Stimulated activated CD4-positive, alpha-beta T cell treated with anti-CD3 and anti-CD28 coated beads, Interleukin-15, amount 100 ng/mL, for 24 hours (primary cell): ENCODE results near the gene PACSIN3.
"Not testable (repeated sequence)": the region's sequence is repeated elsewhere in the genome, so short reads cannot be mapped to it uniquely, and the experiment has no call there.

Experiments used
- DNase-seq: peaks from one replicate; pipeline ENCODE4 v3.0.0-alpha.2; 2020

The PACSIN3 gene

DNA sequence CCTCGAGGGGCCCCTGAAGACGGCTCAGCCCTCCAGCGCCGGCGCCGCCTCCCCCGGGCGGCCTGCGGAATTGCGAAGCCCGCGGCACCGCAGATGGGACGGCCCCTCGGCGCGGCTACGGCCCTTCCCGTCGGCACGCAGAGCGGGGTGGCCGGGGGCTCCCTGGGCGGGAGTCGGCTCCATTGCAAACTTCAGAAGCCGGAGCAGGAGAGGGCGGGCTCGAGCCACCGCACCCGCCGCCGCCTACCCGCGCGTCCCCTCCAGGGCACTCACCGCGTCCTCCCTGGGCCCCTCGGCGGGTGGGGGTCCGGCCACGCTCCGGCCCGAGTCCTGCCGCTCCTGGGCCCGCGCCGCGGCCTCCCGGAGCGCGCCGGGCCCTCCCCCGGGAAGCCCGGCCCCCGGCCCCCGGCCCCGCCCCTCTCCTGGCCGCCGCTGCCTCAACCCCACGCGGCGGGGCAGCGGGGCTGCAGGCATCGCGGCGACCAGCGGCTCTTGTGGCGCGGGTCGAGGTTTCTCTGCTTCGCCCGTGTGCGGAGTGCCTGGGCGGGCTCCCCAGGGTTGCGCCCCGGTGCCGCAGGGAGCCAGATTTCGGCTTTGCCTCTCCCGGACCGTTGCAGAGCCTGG, at the start of gene PACSIN3:
TSS of gene PACSIN3 (minus strand) at position 359 of the 624 bp plus-strand sequence. CDS start 3,707 bp downstream, outside the sequence.
- DNase-seq = peak; percentile 72

- no peak for DNase-seq
Measured at GRCh38 chr11:47235163-47235562, 48.9 kb upstream of the PACSIN3 start.

DNA sequence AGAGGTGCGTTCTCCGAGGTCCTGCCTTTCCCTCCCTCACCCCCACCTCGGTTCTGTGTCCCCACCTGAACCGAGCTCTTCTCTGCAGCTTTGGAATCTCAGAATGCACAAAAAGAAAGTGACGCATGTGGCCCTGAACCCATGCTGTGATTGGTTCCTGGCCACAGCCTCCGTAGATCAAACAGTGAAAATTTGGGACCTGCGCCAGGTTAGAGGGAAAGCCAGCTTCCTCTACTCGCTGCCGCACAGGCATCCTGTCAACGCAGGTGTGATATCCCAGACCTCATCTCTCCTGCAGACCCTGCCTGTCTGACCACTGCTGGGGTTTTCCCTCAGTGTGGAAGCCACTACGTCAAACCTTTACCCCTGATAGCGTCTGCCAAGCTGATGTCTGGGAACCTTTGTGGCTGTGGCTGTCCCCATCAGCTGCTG, 48.5 kb upstream of the PACSIN3 start:
- peak; percentile 59 for DNase-seq

GRCh38 chr11:47233989-47234668, 47.9 kb upstream of the PACSIN3 start:
- DNase-seq = no peak

DNA sequence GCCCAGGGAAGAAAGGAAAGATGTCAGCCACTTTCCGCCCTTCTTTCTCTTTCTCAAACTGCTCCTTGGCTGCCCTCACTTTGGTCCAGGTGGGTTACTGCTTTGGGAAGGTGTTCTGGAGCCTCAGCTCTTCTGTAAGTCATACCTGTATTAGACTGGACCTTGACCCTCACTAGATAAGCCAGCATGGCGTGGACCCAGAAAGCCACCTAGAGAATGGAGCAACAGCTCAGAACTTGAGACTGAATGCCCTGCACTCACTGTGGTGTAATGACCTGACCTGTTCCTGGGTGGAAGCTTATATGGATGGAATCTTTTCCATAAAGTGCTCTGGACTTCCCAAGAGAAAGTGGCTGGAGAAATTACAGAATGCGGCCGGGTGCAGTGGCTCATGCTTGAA, 46.8 kb upstream of the PACSIN3 start:
- DNase-seq = no peak

GRCh38 chr11:47229161-47229560, 42.9 kb upstream of the PACSIN3 start:
- DNase-seq = no peak

DNA sequence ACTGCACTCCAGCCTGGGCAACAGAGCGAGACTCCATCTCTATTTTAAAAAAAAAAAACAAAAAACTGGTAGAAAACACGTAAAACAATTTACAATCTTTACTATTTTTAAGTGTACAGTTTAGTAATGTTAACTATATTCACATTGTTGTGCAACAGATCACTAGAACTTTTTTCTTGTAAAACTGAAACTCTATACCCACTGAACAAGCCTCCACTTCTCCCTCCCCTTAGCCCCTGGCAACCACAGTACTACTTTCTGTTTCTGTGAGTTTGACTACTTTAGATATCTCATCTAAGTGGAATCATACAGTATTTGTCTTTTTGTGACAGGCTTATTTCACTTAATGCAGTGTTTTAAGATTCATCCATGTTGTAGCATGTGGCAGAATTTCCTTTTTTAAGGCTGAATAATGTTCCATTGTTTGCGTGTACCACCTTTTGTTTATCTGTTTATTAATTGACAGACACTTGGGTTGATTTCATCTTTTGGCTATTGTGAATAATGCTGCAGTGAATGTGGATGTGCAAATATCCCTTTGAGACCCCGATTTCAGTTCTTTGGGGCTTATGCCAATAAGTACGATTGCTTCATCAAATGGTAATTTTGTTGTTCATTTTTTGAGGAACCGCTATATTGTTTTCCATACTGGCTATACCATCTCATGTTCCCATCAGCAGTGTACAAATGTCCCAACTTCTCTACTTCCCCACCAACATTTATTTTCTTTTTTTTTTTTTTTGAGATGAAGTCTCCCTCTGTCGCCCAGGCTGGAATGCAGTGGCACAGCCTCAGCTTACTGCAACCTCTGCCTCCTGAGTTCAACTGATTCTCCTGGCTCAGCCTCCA, 39.5 kb upstream of the PACSIN3 start:
- peak; percentile 49 for DNase-seq

DNA sequence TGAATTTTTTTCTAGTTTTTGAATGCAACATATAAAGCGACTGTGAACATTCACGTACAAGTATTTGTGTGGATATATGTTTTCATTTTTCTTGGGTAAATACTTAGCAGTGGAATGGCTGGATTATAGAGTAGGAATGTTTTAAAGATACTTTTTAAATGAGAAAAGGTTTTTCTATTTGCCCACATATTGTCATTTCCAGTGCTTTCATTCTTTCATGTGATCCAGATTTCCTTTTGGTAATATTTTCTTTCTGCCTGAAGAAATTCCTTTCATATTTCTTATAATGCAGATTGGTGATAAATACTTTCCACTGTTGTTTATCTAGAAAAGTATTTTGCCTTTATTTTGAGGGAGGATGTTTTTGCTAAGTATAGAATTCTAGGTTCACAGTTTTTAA, 36.5 kb upstream of the PACSIN3 start:
- DNase-seq = no peak

GRCh38 chr11:47220401-47220821, 34.2 kb upstream of the PACSIN3 start:
- no peak for DNase-seq

GRCh38 chr11:47216121-47216798, 30.0 kb upstream of the PACSIN3 start:
- DNase-seq = peak; percentile 84

DNA sequence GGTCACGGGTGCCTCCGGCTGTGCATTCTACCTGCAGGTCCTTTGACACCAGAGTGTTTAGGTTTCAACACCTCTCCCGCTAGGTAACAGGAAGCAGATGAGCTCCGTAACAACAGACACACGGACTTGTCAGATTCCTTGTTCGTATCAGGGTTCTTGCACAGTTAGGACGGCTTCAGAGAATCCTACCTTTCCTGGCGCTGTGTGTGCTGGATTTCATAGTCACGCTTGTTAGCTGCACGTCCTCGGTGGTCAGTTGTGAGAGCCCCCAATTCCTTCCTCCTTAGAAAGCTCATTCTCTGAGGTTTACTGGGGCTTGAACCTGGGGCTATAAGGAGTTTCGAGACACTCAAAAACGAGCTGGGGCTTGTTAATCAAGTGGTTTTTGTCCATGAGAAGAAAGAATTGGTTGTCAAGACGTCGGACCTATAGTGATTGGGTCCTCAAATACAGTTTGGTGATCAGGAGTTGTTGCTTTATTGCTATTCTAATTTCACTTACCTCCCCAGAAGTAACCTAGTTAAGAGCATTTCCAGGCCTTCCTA, 29.2 kb upstream of the PACSIN3 start:
- DNase-seq = no peak

- peak; percentile 92 for DNase-seq
Measured at GRCh38 chr11:47213950-47214565, 27.8 kb upstream of the PACSIN3 start.

DNA sequence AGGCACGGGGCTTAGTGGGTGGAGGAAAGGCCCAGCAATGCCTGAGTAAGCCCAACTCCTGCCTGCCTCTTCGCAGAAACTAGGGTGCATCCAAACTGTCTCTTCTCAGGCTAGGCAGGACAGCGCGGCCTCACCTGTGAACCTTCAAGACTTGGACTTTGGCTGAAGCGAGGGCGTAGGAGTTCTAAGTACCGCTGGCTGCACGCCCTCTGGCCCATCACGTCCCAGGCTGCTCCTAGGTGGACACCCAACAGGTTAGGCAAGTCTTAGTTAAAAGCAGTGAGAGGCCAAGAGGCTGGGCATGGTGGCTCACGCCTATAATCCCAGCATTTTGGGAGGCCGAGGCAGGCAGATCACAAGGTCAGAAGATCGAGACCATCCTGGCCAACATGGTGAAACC, 26.7 kb upstream of the PACSIN3 start:
- no peak for DNase-seq

- DNase-seq = no peak
Measured at GRCh38 chr11:47208628-47209027, 22.4 kb upstream of the PACSIN3 start.

DNA sequence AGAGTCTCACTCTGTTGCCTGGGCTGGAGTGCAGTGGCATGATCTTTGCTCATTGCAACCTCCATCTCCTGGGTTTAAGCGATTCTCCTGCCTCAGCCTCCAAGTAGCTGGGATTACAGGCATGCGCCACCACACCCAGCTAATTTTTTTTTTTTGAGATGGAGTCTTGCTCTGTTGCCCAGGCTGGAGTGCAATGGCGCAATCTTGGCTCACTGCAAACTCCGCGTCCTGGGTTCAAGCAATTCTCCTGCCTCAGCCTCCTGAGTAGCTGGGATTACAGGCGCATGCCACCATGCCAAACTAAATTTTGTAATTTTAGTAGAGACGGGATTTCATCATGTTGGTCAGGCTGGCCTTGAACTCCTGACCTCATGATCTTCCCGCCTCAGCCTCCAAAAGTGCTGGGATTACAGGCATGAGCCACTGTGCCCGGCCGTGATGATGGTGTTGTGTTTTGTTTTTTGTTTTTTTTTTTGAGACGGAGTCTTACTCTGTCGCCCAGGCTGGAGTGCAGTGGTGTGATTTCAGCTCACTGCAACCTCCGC, 21.8 kb upstream of the PACSIN3 start:
- DNase-seq = not testable (repeated sequence)

DNA sequence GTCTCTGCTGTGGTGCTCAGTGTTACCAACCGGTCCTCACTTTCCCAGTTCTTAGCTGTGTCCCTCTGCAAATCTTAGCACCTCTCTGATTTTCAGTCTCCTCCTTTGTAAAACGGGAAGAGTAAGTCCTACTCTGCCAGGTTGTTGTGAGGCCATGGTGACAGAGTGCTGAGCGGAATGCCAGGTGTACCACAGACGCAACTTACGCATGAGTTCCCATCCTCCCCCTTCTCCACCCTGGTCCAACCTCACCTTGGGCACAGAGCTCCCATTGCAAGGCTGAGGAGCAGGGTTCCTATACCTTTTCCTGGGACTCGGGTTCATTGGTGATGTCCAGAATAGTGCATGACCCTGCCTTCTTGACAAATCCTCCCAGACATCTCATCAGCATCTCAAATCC, 21.2 kb upstream of the PACSIN3 start:
- no peak for DNase-seq

DNA sequence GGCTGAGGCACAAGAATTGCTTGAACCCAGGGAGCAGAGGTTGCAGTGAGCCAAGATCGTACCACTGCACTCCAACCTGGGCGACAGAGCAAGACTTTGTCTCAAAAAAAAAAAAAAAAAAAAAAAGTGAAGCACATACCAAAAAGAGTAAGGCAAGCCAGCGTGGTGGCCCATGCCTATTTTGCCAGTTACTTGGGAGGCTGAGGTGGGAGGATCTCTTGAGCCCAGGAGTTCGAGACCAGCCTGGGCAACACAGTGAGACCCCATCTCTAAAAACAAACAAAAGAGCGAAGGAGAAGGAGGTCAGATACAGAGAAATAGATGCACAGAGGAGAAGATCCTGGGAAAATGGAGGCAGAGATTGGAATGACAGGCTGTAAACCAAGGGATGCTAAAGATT, 20.3 kb upstream of the PACSIN3 start:
- DNase-seq = not testable (repeated sequence)

- no peak for DNase-seq
Measured at GRCh38 chr11:47204637-47204989, 18.4 kb upstream of the PACSIN3 start.

DNA sequence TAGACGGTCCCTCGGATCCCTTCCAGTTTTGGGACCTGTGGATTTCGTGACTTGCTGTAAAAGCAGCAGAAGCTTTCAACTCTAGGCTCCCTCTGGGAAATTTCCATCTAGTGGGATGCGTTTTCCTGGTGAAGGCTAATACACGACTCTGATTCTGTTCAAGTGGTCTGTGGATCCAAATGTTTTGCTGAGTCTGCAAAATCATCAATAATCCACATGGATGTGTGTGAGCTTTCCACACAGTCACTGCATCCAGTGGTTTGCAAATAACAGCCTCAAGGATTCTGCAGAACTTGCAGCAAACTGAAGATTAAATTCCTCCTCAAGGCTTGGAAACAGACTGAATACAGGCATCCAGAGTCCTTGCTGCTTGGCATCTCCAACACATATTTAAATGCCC, 16.3 kb upstream of the PACSIN3 start:
- no peak for DNase-seq

DNA sequence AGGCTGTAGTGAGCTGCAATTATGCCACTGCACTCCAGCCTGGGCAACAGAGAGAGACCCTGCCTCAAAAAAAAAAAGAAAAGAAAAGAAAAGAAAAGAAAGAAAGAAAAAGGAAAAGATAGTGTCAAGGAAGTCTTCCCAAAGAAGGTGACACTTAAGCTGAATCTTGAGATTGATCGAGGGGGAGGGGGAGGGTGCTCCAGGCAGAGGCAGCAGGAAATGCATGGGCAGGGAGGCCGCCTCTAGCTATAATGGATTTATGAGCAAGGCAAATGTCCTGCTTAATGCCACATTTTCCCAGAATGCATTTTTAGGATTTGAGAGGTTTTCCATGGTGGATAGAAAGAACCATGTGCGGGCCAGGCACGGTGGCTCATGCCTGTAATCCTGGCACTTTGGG, 14.8 kb upstream of the PACSIN3 start:
- no peak for DNase-seq

DNA sequence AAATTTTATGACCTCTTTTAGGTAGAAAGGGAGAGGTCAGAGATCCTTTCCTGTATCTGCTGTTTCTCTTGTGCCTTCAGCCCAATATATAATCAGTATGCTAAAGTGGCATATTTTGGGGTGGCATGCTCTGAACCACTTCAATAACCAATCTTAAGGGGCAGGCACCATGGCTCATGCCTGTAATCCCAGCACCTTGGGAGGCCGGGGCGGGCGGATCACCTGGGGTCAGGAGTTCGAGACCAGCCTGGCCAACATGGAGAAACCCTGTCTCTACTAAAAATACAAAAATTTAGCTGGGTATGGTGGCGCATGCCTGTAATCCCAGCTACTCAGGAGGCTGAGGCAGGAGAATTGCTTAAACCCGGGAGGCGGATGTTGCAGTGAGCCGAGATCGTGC, 11.9 kb upstream of the PACSIN3 start:
- not testable (repeated sequence) for DNase-seq

GRCh38 chr11:47192111-47192510, 5.9 kb upstream of the PACSIN3 start:
- DNase-seq = no peak
